Cardiac fibroblast (primary cell): ENCODE measurements around the gene ERC2.

ENCODE experiments used
- DNase-seq, 2 donors: peaks; one replicate each; pipeline versions ENCODE4 v3.0.0 to v3.0.0-alpha.2; 2010; ENCODE audit warnings: low read depth in 2 of 2
- H3K4me3 ChIP-seq, 2 donors: replicated peaks in 1 of 2; 1 replicate in 1 of 2; 2 replicates in 1 of 2; pipeline ENCODE4 v1.5.1; 2011; ENCODE audit warnings: low read depth in 2 of 2, low read length in 2 of 2, mild to moderate bottlenecking in 2 of 2, moderate library complexity in 1 of 2
- CTCF ChIP-seq: IDR thresholded peaks from one replicate; pipeline ENCODE4 v1.5.1; 2011; ENCODE audit warnings: low read depth, mild to moderate bottlenecking, low read length, inconsistent platforms

ERC2 gene

GRCh38 chr3:55554634-55555425 is 913.4 kb downstream of the ERC2 start:
- TF ChIP-seq CTCF = no peak
- no peak for DNase-seq

GRCh38 chr3:55551644-55552043 is 916.6 kb downstream of the ERC2 start:
- H3K4me3 ChIP-seq = no peak overlapping the region
- no peak for TF ChIP-seq CTCF
- DNase-seq = no peak

More at GRCh38 chr3:55554634-55555425, 913.4 kb downstream of the ERC2 start:
- H3K4me3 ChIP-seq = no peak overlapping the region

GRCh38 chr3:55549177-55549576 is 919.1 kb downstream of the ERC2 start:
- peak in 1 of 2 donors; percentile 20 for DNase-seq
- TF ChIP-seq CTCF = peak; percentile 20
- no peak overlapping the region for H3K4me3 ChIP-seq

GRCh38 chr3:55546866-55547669 is 921.2 kb downstream of the ERC2 start:
- TF ChIP-seq CTCF = no peak
- no peak overlapping the region for H3K4me3 ChIP-seq
- DNase-seq = no peak

- no peak for TF ChIP-seq CTCF
Measured at GRCh38 chr3:55545995-55546394, 922.3 kb downstream of the ERC2 start.

GRCh38 chr3:55544219-55544618 is 924.0 kb downstream of the ERC2 start:
- TF ChIP-seq CTCF = no peak
- no peak for DNase-seq

More at GRCh38 chr3:55545995-55546394, 922.3 kb downstream of the ERC2 start:
- DNase-seq = no peak
- H3K4me3 ChIP-seq = no peak overlapping the region

More at GRCh38 chr3:55544219-55544618, 924.0 kb downstream of the ERC2 start:
- H3K4me3 ChIP-seq = no peak overlapping the region
